DMS53 treated with DMSO at 0.1 percent for 48 hours (cell line): ENCODE measurements around the gene HECTD1.
"Not testable (repeated sequence)": the region's sequence is repeated elsewhere in the genome, so short reads cannot be mapped to it uniquely, and the experiment has no call there.

Experiments
- DNase-seq: peaks from one replicate; lab custom pipeline; 2025; ENCODE audit not compliant: unreplicated experiment; lab: John Stamatoyannopoulos, UW

Gene HECTD1

DNA sequence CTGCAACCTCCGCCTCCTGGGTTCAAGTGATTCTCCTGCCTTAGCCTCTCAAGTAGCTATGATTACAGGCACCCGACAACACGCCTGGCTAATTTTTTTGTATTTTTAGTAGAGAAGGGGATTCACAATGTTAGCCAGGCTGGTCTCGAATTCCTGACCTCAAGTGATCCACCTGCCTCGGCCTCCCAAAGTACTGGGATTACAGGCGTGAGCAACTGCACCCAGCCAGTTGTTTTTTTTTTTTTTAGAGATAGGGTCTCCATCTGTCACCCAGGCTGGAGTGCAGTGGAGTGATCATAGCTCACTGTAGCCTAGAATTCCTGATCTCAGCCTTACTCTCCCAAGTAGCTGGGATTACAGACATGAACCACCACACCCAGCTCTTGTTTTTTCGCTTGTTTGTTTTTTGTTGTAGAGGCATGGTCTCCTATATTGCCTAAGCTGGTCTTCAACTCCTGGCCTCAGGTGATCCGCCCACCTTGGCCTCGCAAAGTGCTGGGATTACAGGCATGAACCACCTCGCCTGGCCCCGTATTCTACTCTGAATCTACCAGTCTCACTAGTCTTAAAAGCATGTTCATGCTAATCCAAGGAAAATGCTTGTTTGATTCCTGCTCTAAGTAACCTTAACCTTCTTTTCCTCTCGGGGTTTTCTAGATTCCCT, 149.8 kb downstream of the HECTD1 start:
- DNase-seq = no peak

DNA sequence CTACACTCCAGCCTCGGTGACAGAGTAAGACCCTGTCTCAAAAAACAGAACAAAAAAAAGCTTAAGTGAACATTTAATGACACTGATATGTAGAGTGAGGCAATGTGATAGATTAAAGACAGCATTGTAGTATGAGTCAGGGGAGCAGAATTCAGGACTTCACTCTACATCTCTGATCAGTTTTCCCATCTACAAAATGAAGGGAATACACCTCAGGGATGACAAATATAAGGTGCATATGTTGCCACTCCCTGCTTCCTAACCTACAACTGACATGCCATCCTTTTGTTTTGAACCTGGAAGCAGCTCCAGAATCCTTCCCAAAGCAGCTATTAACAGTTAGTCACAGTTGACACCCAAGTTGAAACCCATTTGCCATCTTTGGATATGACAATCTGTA, 150.6 kb downstream of the HECTD1 start:
- DNase-seq = no peak

GRCh38 chr14:31052905-31053586, 154.5 kb downstream of the HECTD1 start:
- DNase-seq = not testable (repeated sequence)

DNA sequence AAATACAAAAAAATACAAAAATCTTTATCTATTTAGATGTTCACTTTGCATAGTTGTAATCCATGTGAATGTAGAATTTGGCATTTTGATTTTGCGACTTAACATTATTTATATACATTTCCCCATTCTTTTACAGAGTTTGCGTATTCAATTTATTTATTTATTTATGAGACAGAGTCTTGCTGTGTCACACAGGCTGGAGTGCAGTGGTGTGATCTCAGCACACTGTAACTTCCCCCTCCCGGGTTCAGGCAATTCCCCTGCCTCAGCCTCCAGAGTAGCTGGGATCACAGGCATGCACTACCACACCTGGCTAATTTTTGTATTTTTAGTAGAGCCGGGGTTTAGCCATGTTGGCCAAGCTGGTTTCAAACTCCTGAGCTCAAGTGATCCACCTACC, 156.1 kb downstream of the HECTD1 start:
- DNase-seq = no peak

GRCh38 chr14:31051023-31051422, 156.6 kb downstream of the HECTD1 start:
- DNase-seq = no peak
